Heart left ventricle (tissue), 13 donors: ENCODE results near the gene ZNF23.

Source experiments
- POLR2A ChIP-seq, 2 donors: fragments of 450-650 bp; IDR thresholded peaks; one replicate each; pipeline ENCODE4 v1.6.1; 2017; ENCODE audit warnings: antibody characterized with exemption in 2 of 2, mild to moderate bottlenecking in 2 of 2, moderate library complexity in 2 of 2
- TF ChIP-seq, protein P1 (sequence below), 12 donors: fragments of 200-600 bp; sonication (generic) in 4 of 12; IDR thresholded peaks; one replicate each; pipeline versions ENCODE4 v1.5.0 to v1.8.0; 2018 to 2022; ENCODE audit warnings: antibody characterized with exemption in 12 of 12, mild to moderate bottlenecking in 5 of 12
- donor health status: ischemic (EF 13 %, LVEDD 7.1; RV severe dilation, severe dysfunction).
- donor health status: DM: no; HTN: yes; CAD: no.
- donor health status: DM: no; HTN: no; CAD: no.
- donor health status: ischemic (EF 25% LVEDD 6.9; RV normal size, moderate dysfunction).
- donor health status: ischemic (EF 25% LVEDD 5.7; RV mildly dilated, moderate dysfunction).
- donor health status: ischemic (EF 35%, LVEDD 5.7; RV mildly dilated, moderate dysfunction).
- donor health status: nonischemic (EF 11% LVEDD 7.7; RV severe dilation, severe dysfunction).
- donor health status: DM: yes; HTN: yes; CAD: no.
- donor health status: PGD.
- donor health status: ischemic (EF 29% LVEDD 5.4; RV normal size, mild dysfunction).
- donor health status: nonischemic (EF 23%, LVEDD 6.1; RV moderate dilation, normal function).

DNA sequence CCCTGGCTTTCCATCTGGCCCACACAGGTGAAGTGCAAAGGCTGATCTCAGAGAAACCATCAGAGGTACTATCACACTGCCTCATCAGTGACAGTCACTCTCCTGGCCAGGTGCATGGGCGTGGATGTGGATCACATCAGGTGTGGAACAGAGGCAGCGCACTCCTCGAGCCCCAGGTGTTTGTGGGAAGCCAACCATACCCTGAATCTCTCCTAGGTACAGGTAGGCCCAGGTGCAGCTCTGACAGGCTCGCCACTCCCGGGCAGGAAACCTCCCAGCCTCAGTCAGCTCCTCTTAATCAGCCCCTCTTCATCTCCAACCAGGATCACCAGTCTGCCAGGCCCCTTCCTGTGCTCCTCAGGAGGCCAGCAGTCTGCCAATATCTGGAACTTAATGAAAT lies 51.9 kb downstream of the ZNF23 start:
- TF ChIP-seq, protein P1, sequence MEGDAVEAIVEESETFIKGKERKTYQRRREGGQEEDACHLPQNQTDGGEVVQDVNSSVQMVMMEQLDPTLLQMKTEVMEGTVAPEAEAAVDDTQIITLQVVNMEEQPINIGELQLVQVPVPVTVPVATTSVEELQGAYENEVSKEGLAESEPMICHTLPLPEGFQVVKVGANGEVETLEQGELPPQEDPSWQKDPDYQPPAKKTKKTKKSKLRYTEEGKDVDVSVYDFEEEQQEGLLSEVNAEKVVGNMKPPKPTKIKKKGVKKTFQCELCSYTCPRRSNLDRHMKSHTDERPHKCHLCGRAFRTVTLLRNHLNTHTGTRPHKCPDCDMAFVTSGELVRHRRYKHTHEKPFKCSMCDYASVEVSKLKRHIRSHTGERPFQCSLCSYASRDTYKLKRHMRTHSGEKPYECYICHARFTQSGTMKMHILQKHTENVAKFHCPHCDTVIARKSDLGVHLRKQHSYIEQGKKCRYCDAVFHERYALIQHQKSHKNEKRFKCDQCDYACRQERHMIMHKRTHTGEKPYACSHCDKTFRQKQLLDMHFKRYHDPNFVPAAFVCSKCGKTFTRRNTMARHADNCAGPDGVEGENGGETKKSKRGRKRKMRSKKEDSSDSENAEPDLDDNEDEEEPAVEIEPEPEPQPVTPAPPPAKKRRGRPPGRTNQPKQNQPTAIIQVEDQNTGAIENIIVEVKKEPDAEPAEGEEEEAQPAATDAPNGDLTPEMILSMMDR (IDR thresholded peaks at IDR 0.05), result no peak
- TF ChIP-seq POLR2A (IDR thresholded peaks at IDR 0.05), result no peak
